ENCODE measurements around the gene HOXA11.

Gene HOXA11

GRCh38 chr7:27165089-27165995 is 19.7 kb downstream of the HOXA11 start, which contains the start of gene HOXA9:
Gene HOXA9 (minus strand): TSS chr7:27165537. CDS start chr7:27165457, 80 bp downstream.
- H3K79me2 ChIP-seq (ENCODE audit: control insufficient read depth, low read length) = no peaks in the 10 kb centered on the region
- no peak within 1 kb of the TSS for H3K27ac ChIP-seq (ENCODE audit: low read depth, low read length)
- no peak within 1 kb of the TSS for H3K4me3 ChIP-seq (ENCODE audit: low read length)
- 0 out of 2 replicates have a peak, but pooled peaks cover 3% of the 10 kb centered on the region for H4K20me1 ChIP-seq (ENCODE audit: control insufficient read depth, insufficient read depth, low read depth, low read length)
- no peaks in the 10 kb centered on the region for H3K36me3 ChIP-seq (ENCODE audit: control insufficient read depth, low read length)
- peaks cover 11% of the 10 kb centered on the region for H3K4me1 ChIP-seq (ENCODE audit: control insufficient read depth, low read length)
- peak within 1 kb of the TSS; percentile 28; the same call in 1 of the 2 replicates for H3K4me2 ChIP-seq (ENCODE audit: low read length)
- H3F3A ChIP-seq (ENCODE audit: control insufficient read depth, insufficient read depth) = peaks cover 2% of the 10 kb centered on the region
- H3K9me2 ChIP-seq (replicated peaks; ENCODE audit: control insufficient read depth, low read length) = no peaks in the 10 kb centered on the region
- no peaks in the 10 kb centered on the region for H3K9me3 ChIP-seq (ENCODE audit: control insufficient read depth, insufficient read depth, low read length)
- TF ChIP-seq CTCF (IDR thresholded peaks at IDR 0.05; ENCODE audit: low read depth, low read length, poor library complexity, severe bottlenecking) = no peak
- TF ChIP-seq EZH2phosphoT487 (IDR thresholded peaks at IDR 0.05; ENCODE audit: borderline replicate concordance, low read length) = no peak
- H3K27me3 ChIP-seq (ENCODE audit: control insufficient read depth, low read length) = peaks cover 65% of the 10 kb centered on the region

GRCh38 chr7:27164367-27165088 is 20.5 kb downstream of the HOXA11 start:
- TF ChIP-seq CTCF (IDR thresholded peaks at IDR 0.05; ENCODE audit: low read depth, low read length, poor library complexity, severe bottlenecking) (no peak), EZH2phosphoT487 (IDR thresholded peaks at IDR 0.05; ENCODE audit: borderline replicate concordance, low read length) (no peak)
- Histone ChIP-seq H3K27ac (ENCODE audit: low read depth, low read length) (no peak overlapping the region), H3K4me1 (ENCODE audit: control insufficient read depth, low read length) (peaks cover 15% of the 10 kb centered on the region), H3K36me3 (ENCODE audit: control insufficient read depth, low read length) (no peaks in the 10 kb centered on the region), H3K27me3 (ENCODE audit: control insufficient read depth, low read length) (peaks cover 63% of the 10 kb centered on the region), H3K79me2 (ENCODE audit: control insufficient read depth, low read length) (no peaks in the 10 kb centered on the region), H3K9me2 (replicated peaks; ENCODE audit: control insufficient read depth, low read length) (no peaks in the 10 kb centered on the region), H4K20me1 (ENCODE audit: control insufficient read depth, insufficient read depth, low read depth, low read length) (no peaks in the 10 kb centered on the region), H3K4me3 (ENCODE audit: low read length) (no peak overlapping the region), H3K4me2 (ENCODE audit: low read length) (peak overlapping the region; percentile 28; the same call in 1 of the 2 replicates), H3K9me3 (ENCODE audit: control insufficient read depth, insufficient read depth, low read length) (no peaks in the 10 kb centered on the region), H3F3A (ENCODE audit: control insufficient read depth, insufficient read depth) (no peaks in the 10 kb centered on the region; the same call in 1 of the 2 replicates)

GRCh38 chr7:27164045-27164366 is 21.0 kb downstream of the HOXA11 start:
- Histone ChIP-seq H3K4me3 (ENCODE audit: low read length) (no peak overlapping the region), H3K27me3 (ENCODE audit: control insufficient read depth, low read length) (peaks cover 63% of the 10 kb centered on the region), H3K4me2 (ENCODE audit: low read length) (no peak overlapping the region; the same call in 1 of the 2 replicates), H3K27ac (ENCODE audit: low read depth, low read length) (no peak overlapping the region), H3K79me2 (ENCODE audit: control insufficient read depth, low read length) (no peaks in the 10 kb centered on the region), H3K4me1 (ENCODE audit: control insufficient read depth, low read length) (peaks cover 15% of the 10 kb centered on the region), H3K9me2 (replicated peaks; ENCODE audit: control insufficient read depth, low read length) (no peaks in the 10 kb centered on the region), H3K36me3 (ENCODE audit: control insufficient read depth, low read length) (no peaks in the 10 kb centered on the region), H3F3A (ENCODE audit: control insufficient read depth, insufficient read depth) (no peaks in the 10 kb centered on the region; the same call in 1 of the 2 replicates), H4K20me1 (ENCODE audit: control insufficient read depth, insufficient read depth, low read depth, low read length) (no peaks in the 10 kb centered on the region), H3K9me3 (ENCODE audit: control insufficient read depth, insufficient read depth, low read length) (no peaks in the 10 kb centered on the region)
- TF ChIP-seq EZH2phosphoT487 (IDR thresholded peaks at IDR 0.05; ENCODE audit: borderline replicate concordance, low read length) (no peak), CTCF (IDR thresholded peaks at IDR 0.05; ENCODE audit: low read depth, low read length, poor library complexity, severe bottlenecking) (peak; percentile 28)

Measured in DOHH2 (cell line).